HepG2 (cell line): ENCODE results near the gene MBD4. TPM values are rescaled to one million over a fixed set of nuclear protein-coding genes. Genes with fewer than 3 reads are reported as not detected.

ENCODE experiments used
- AGO1 ChIP-seq: fragments of 200-400 bp; formaldehyde crosslinking; IDR thresholded peaks from 2 replicates; pipeline ENCODE4 v1.6.1; 2017; ENCODE audit warnings: mild to moderate bottlenecking, low read depth, low read length, moderate library complexity; ENCODE audit not compliant: poor library complexity, severe bottlenecking
- ATAD3A ChIP-seq: sonication (generic); formaldehyde crosslinking; IDR thresholded peaks from 2 replicates; pipeline ENCODE4 v1.4.0; 2020; ENCODE audit warnings: missing genetic modification reagents
- GATAD1 ChIP-seq: IDR thresholded peaks from 2 replicates; pipeline ENCODE4 v1.6.1; 2016; ENCODE audit warnings: missing genetic modification reagents, missing compliant biosample characterization
- KDM3A ChIP-seq: IDR thresholded peaks from 2 replicates; pipeline ENCODE4 v1.6.1; 2018; ENCODE audit warnings: low read depth, missing compliant biosample characterization
- MIER3 ChIP-seq: IDR thresholded peaks from 2 replicates; pipeline ENCODE4 v1.6.1; 2016; ENCODE audit warnings: missing compliant biosample characterization, borderline replicate concordance
- MTA1 ChIP-seq: sonication (generic); formaldehyde crosslinking; IDR thresholded peaks from 2 replicates; pipeline ENCODE4 v1.4.0; 2020; ENCODE audit warnings: missing genetic modification reagents, mild to moderate bottlenecking, borderline replicate concordance
- NCOA1 ChIP-seq: sonication (generic); formaldehyde crosslinking; IDR thresholded peaks from 2 replicates; pipeline ENCODE4 v1.9.0; 2021; ENCODE audit warnings: missing genetic modification reagents
- SIN3A ChIP-seq: IDR thresholded peaks from 2 replicates; pipeline ENCODE4 v1.6.1; 2011; ENCODE audit warnings: low read depth, mild to moderate bottlenecking, control low read depth, low read length, borderline replicate concordance
- XBP1 ChIP-seq: sonication (generic); formaldehyde crosslinking; IDR thresholded peaks from 2 replicates; pipeline ENCODE4 v1.5.0; 2020; ENCODE audit warnings: missing genetic modification reagents
- ZFX ChIP-seq: sonication (generic); formaldehyde crosslinking; IDR thresholded peaks from 2 replicates; pipeline ENCODE4 v1.4.0; 2020; ENCODE audit warnings: mild to moderate bottlenecking, low read depth, missing genetic modification reagents, moderate library complexity
- ZNF274 ChIP-seq: sonication (generic); formaldehyde crosslinking; IDR thresholded peaks from 2 replicates; pipeline ENCODE4 v1.5.1; 2020; ENCODE audit warnings: mild to moderate bottlenecking, missing genetic modification reagents
- ZNF430 ChIP-seq: sonication (generic); formaldehyde crosslinking; IDR thresholded peaks from 2 replicates; pipeline ENCODE4 v1.9.0; 2021; ENCODE audit warnings: mild to moderate bottlenecking, missing genetic modification reagents
- ZNF550 ChIP-seq: sonication (generic); formaldehyde crosslinking; IDR thresholded peaks from 2 replicates; pipeline ENCODE4 v1.4.0; 2020; ENCODE audit warnings: mild to moderate bottlenecking, missing genetic modification reagents, borderline replicate concordance
- ZNF577 ChIP-seq: sonication (generic); formaldehyde crosslinking; IDR thresholded peaks from 2 replicates; pipeline ENCODE4 v1.4.0; 2020; ENCODE audit warnings: mild to moderate bottlenecking, low read depth, missing genetic modification reagents, borderline replicate concordance
- polyA plus RNA-seq, 8 experiments: library from polyadenylated mRNA; depleted of rRNA in 3 of 8; stranded (reverse) in 7 of 8; unstranded in 1 of 8; fragments of >200 nt; fragmentation: Illumina TruSeq in 4 of 8; extraction: Trizol in 4 of 8; gene quantifications; 2 replicates each; pipeline versions ENCODE4 v1.2.1 to v1.2.3, GENCODE V29; 2011 to 2016; ENCODE audit warnings: low read depth in 4 of 8, missing spikeins in 1 of 8, mixed read lengths in 1 of 8; ENCODE audit not compliant: insufficient read depth in 1 of 8
- total RNA-seq, 5 experiments: library from RNA; depleted of rRNA; stranded (reverse); fragments of >200 nt; fragmentation: Illumina TruSeq; extraction: Trizol; gene quantifications; 2 replicates each; pipeline ENCODE4 v1.2.3, GENCODE V29; 2016; ENCODE audit warnings: low read depth in 1 of 5
- TF ChIP-seq, protein P1 (sequence below): sonication (generic); formaldehyde crosslinking; IDR thresholded peaks from 2 replicates; pipeline ENCODE4 v1.4.0; 2020; ENCODE audit warnings: mild to moderate bottlenecking, missing genetic modification reagents, borderline replicate concordance
- TF ChIP-seq, protein P2 (sequence below): sonication (generic); formaldehyde crosslinking; IDR thresholded peaks from 2 replicates; pipeline ENCODE4 v1.5.0; 2020; ENCODE audit warnings: missing genetic modification reagents
- TF ChIP-seq, protein P3 (sequence below): sonication (generic); formaldehyde crosslinking; IDR thresholded peaks from 2 replicates; pipeline ENCODE4 v1.8.1; 2023; ENCODE audit warnings: mild to moderate bottlenecking, missing genetic modification reagents
- TF ChIP-seq, protein P4 (sequence below), 2 experiments: sonication (generic) in 1 of 2; formaldehyde crosslinking in 1 of 2; IDR thresholded peaks; 2 replicates each; pipeline versions ENCODE4 v1.5.1 to v1.6.1; 2011 to 2020; ENCODE audit warnings: borderline replicate concordance in 1 of 2, low read depth in 1 of 2, low read length in 1 of 2, mild to moderate bottlenecking in 1 of 2, missing genetic modification reagents in 1 of 2, moderate library complexity in 1 of 2
- TF ChIP-seq, protein P5 (sequence below): sonication (generic); formaldehyde crosslinking; IDR thresholded peaks from 2 replicates; pipeline ENCODE4 v1.8.0; 2022; ENCODE audit warnings: mild to moderate bottlenecking, missing genetic modification reagents, moderate library complexity

MBD4 gene
- total and polyA plus RNA-seq, 2 of the 13 experiments (the other 11 are each of a cell fraction or from before 2014, with no cell fraction given): 14.9 to 25.3 TPM

DNA sequence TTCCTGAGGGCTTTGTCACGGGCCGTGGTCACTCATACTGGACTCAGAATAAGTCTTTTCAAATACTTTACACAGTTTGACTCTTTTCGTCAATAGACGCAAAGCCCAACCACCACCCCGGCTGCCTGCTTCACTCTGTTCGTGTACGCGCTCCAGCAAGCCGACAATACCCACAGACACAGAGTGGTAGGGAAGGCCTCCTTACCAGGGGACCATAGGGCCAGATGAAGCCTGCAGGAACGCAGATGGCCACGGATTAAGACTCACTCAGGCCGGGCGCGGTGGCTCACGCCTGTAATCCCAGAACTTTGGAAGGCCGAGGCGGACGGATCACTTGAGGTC is 41.0 kb downstream of the MBD4 start (continued):
- TF ChIP-seq, protein P1, sequence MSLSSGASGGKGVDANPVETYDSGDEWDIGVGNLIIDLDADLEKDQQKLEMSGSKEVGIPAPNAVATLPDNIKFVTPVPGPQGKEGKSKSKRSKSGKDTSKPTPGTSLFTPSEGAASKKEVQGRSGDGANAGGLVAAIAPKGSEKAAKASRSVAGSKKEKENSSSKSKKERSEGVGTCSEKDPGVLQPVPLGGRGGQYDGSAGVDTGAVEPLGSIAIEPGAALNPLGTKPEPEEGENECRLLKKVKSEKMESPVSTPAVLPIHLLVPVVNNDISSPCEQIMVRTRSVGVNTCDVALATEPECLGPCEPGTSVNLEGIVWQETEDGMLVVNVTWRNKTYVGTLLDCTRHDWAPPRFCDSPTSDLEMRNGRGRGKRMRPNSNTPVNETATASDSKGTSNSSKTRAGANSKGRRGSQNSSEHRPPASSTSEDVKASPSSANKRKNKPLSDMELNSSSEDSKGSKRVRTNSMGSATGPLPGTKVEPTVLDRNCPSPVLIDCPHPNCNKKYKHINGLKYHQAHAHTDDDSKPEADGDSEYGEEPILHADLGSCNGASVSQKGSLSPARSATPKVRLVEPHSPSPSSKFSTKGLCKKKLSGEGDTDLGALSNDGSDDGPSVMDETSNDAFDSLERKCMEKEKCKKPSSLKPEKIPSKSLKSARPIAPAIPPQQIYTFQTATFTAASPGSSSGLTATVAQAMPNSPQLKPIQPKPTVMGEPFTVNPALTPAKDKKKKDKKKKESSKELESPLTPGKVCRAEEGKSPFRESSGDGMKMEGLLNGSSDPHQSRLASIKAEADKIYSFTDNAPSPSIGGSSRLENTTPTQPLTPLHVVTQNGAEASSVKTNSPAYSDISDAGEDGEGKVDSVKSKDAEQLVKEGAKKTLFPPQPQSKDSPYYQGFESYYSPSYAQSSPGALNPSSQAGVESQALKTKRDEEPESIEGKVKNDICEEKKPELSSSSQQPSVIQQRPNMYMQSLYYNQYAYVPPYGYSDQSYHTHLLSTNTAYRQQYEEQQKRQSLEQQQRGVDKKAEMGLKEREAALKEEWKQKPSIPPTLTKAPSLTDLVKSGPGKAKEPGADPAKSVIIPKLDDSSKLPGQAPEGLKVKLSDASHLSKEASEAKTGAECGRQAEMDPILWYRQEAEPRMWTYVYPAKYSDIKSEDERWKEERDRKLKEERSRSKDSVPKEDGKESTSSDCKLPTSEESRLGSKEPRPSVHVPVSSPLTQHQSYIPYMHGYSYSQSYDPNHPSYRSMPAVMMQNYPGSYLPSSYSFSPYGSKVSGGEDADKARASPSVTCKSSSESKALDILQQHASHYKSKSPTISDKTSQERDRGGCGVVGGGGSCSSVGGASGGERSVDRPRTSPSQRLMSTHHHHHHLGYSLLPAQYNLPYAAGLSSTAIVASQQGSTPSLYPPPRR (CRISPR knock-in tag): 0 out of 2 replicates have a peak, but pooled peaks have one; percentile 2
- TF ChIP-seq, protein P2, sequence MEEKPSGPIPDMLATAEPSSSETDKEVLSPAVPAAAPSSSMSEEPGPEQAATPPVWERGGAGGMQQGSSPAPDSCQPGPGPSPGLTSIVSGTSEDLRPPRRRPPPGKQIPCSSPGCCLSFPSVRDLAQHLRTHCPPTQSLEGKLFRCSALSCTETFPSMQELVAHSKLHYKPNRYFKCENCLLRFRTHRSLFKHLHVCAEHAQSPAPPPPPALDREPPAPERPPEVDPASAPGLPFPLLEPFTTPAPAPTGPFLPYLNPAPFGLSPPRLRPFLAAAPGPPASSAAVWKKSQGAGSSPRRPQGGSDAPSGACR (CRISPR knock-in tag): no peak
- TF ChIP-seq ZFX (peak; percentile 61), AGO1 (no peak), ZNF274 (CRISPR knock-in tag) (0 out of 2 replicates have a peak, but pooled peaks have one; percentile 32), KDM3A (CRISPR knock-in tag) (no peak), MTA1 (CRISPR knock-in tag) (no peak), GATAD1 (CRISPR knock-in tag) (no peak), MIER3 (no peak), NCOA1 (CRISPR knock-in tag) (no peak), ZNF577 (CRISPR knock-in tag) (no peak), ATAD3A (no peak), ZNF430 (CRISPR knock-in tag) (no peak), SIN3A (0 out of 2 replicates have a peak, but pooled peaks have one; percentile 1), XBP1 (CRISPR knock-in tag) (no peak), ZNF550 (no peak)
- TF ChIP-seq, protein P3, sequence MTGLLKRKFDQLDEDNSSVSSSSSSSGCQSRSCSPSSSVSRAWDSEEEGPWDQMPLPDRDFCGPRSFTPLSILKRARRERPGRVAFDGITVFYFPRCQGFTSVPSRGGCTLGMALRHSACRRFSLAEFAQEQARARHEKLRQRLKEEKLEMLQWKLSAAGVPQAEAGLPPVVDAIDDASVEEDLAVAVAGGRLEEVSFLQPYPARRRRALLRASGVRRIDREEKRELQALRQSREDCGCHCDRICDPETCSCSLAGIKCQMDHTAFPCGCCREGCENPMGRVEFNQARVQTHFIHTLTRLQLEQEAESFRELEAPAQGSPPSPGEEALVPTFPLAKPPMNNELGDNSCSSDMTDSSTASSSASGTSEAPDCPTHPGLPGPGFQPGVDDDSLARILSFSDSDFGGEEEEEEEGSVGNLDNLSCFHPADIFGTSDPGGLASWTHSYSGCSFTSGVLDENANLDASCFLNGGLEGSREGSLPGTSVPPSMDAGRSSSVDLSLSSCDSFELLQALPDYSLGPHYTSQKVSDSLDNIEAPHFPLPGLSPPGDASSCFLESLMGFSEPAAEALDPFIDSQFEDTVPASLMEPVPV (CRISPR knock-in tag): no peak
- TF ChIP-seq, protein P4, sequence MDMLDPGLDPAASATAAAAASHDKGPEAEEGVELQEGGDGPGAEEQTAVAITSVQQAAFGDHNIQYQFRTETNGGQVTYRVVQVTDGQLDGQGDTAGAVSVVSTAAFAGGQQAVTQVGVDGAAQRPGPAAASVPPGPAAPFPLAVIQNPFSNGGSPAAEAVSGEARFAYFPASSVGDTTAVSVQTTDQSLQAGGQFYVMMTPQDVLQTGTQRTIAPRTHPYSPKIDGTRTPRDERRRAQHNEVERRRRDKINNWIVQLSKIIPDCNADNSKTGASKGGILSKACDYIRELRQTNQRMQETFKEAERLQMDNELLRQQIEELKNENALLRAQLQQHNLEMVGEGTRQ (IDR thresholded peaks at IDR 0.05; ENCODE audit: low read depth, low read length): no peak
- TF ChIP-seq, protein P4 (CRISPR knock-in tag; IDR thresholded peaks at IDR 0.05; ENCODE audit: borderline replicate concordance): no peak
- TF ChIP-seq, protein P5, sequence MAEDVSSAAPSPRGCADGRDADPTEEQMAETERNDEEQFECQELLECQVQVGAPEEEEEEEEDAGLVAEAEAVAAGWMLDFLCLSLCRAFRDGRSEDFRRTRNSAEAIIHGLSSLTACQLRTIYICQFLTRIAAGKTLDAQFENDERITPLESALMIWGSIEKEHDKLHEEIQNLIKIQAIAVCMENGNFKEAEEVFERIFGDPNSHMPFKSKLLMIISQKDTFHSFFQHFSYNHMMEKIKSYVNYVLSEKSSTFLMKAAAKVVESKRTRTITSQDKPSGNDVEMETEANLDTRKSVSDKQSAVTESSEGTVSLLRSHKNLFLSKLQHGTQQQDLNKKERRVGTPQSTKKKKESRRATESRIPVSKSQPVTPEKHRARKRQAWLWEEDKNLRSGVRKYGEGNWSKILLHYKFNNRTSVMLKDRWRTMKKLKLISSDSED (CRISPR knock-in tag): no peak
